ENCODE data around the gene MTRF1. TPM values are rescaled to one million over a fixed set of nuclear protein-coding genes. Genes with fewer than 3 reads are reported as not detected.

MTRF1 gene
- total and polyA plus RNA-seq, 9 of the 15 experiments (the other 6 are each of a cell fraction or from before 2014, with no cell fraction given) = 12.5 to 33.7 (median 20.1) TPM

- no peak for TF ChIP-seq MGA (IDR thresholded peaks at IDR 0.05)
- TF ChIP-seq SFPQ (IDR thresholded peaks at IDR 0.05; ENCODE audit: low read depth, low read length) = no peak
- no peak for TF ChIP-seq ZC3H11A (IDR thresholded peaks at IDR 0.05; ENCODE audit: low read depth, low read length)
- TF ChIP-seq MEF2A (IDR thresholded peaks at IDR 0.05; ENCODE audit: control insufficient read depth, low read depth, low read length) = no peak
- TF ChIP-seq ZNF699 (CRISPR knock-in tag; IDR thresholded peaks at IDR 0.05; ENCODE audit: insufficient replicate concordance) = no peak
- TF ChIP-seq GABPB1 (CRISPR knock-in tag; IDR thresholded peaks at IDR 0.05) = peak; percentile 90; the same call in 1 of the 2 replicates
- TF ChIP-seq TCF3 (CRISPR knock-in tag; IDR thresholded peaks at IDR 0.05) = no peak
- TF ChIP-seq DIDO1 (tag; IDR thresholded peaks at IDR 0.05; ENCODE audit: low read depth) = peak; percentile 94
- no peak for TF ChIP-seq SMAD1 (IDR thresholded peaks at IDR 0.05; ENCODE audit: low read depth, low read length, partially characterized antibody)
- no peak for TF ChIP-seq JUN (IDR thresholded peaks at IDR 0.05; ENCODE audit: borderline replicate concordance, low read depth, low read length)
- no peak for TF ChIP-seq JUN (CRISPR knock-in tag; IDR thresholded peaks at IDR 0.05; ENCODE audit: borderline replicate concordance)
- TF ChIP-seq SMARCA5 (IDR thresholded peaks at IDR 0.05) = no peak
These were observed at the start of gene MTRF1 (continued) for GRCh38 chr13:41263261-41263971.
